GM12872 (cell line): ENCODE results near the gene KCNIP4.

Experiments used
- TF ChIP-seq, protein P1 (sequence below): IDR thresholded peaks from 3 replicates; pipeline ENCODE4 v1.5.1; 2011; ENCODE audit warnings: low read depth, mild to moderate bottlenecking, low read length, moderate library complexity; ENCODE audit not compliant: insufficient read depth

The KCNIP4 gene

DNA sequence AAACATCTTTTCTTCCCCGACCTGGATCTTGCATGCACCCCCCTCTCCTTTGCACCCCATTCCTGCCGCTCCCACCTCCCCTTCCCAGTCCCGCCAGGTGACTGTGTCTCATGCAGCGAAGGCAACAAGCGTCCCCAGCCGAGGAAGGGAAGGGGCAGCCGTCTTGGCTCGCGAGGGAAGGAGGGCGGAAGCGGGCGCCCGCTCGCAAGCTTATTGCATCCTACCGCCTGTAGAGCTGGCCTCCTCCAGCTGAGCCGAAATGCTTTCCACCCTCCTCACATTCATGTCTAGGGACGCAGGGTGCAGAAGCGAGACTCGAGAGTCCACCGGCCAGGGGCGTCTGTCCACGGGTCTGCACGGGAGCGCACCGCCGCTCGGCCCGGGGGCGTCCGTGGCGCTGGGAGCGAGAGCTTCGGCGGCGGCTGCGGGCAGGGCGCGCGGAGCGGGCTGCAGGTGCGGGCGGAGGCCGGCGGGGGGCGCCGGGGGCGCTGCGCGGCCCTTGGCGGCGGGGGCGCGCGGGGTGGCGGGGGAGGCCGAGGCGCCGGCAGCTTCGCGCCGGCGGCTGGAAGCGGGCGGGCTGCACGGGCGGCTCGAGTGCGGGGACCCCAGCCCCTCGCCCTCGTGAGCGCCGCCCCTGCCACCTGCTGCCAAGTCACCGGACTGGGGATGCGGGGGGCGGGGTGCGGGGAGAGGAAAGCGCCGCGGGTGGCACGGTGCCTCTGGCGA lies at the start of gene KCNIP4:
TSS of gene KCNIP4 (minus strand) at position 426 of the 726 bp plus-strand sequence.
- TF ChIP-seq, protein P1, sequence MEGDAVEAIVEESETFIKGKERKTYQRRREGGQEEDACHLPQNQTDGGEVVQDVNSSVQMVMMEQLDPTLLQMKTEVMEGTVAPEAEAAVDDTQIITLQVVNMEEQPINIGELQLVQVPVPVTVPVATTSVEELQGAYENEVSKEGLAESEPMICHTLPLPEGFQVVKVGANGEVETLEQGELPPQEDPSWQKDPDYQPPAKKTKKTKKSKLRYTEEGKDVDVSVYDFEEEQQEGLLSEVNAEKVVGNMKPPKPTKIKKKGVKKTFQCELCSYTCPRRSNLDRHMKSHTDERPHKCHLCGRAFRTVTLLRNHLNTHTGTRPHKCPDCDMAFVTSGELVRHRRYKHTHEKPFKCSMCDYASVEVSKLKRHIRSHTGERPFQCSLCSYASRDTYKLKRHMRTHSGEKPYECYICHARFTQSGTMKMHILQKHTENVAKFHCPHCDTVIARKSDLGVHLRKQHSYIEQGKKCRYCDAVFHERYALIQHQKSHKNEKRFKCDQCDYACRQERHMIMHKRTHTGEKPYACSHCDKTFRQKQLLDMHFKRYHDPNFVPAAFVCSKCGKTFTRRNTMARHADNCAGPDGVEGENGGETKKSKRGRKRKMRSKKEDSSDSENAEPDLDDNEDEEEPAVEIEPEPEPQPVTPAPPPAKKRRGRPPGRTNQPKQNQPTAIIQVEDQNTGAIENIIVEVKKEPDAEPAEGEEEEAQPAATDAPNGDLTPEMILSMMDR, result no peak

DNA sequence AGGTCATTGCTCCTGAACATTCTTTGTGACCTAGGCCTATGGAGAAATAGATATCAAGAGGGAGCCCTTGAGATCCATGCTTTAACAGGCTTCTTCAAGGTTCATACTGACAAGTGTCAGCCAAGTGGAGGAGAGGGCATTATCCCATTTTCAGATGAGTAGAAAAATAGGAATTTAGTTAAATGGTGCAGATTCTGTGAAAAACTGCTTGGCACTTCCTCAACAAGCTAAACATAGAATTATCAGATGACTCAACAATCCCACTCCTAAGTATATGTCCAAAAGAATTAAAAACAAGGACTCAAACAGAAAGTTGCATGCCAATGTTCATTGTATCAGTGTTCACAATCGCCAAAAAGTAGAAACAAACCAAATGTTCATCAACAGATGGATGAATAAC lies 43.8 kb upstream of the KCNIP4 start:
- TF ChIP-seq, protein P1, result no peak

DNA sequence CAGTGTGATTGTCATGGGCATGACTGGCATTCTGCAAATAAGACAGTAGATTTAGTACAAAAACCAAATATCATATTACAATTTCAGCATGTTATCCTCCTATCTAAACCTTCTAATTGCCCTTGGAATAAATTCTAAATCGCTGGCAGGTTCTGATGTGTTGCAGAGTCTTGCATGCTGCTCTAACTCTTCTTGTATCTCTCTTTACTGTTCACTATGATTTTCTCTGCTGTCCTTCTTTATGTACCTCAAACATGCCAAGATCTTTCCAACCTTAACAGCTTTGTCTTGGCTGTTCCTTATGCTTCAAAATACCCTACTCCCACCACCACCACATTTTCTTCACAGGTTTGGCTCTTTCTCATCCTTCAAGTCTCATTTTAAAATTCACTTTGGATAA lies 43.0 kb upstream of the KCNIP4 start:
- TF ChIP-seq, protein P1, result no peak

DNA sequence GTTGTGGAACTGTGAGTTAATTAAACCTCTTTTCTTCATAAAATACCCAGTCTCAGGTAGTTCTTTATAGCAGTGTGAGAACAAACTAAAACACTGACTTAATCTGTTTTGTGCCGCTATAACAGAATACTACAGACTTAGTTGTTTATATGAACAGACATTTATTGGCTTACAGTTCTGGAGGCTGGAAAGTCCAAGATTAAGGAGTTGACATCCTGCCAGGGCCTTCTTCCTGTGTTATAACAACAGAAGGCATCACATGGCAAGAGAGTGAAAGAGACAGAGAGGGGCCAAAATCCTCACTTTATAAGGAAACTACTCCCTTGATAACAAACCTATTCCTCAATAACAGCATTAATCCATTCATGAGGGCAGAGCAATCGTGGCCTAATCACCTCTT lies 42.5 kb upstream of the KCNIP4 start:
- TF ChIP-seq, protein P1, result no peak

DNA sequence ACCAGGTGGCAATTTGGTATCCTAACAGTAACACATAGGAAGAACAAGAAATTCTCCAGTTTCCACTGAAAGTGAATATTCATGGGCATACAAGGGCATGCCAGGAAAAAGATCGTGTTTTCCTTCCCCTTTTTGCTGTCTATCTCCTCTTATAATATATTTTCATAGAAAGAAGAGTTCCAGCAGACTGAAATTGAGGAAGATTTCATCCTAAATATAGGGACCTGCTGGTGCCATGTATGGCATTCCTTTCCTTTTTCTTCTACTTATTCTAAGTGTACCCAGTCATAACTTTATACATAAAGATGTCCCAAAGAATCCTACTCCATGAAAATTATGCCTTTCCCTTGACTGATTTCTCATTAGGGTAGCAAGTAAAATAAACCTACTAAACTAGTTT lies 40.8 kb upstream of the KCNIP4 start:
- TF ChIP-seq, protein P1, result no peak

DNA sequence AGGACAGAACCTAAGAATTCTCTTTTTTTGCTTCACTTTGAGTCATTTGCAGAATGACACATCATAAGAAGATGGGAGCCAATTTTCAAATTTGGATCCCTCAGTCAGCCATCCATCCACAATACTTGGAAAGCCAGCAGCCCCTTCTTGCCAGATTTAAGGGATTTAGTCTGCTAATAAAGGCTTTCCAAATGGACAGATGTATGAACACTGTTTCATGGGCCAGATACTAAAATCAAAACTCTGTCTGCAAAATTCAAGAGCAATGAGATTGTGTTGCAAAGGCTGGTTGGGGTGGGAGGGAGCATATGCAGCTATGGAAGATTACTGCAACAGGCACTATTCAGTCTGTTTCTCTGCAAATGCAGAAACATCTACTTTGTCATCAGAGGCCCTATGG lies 37.7 kb upstream of the KCNIP4 start:
- TF ChIP-seq, protein P1, result no peak

DNA sequence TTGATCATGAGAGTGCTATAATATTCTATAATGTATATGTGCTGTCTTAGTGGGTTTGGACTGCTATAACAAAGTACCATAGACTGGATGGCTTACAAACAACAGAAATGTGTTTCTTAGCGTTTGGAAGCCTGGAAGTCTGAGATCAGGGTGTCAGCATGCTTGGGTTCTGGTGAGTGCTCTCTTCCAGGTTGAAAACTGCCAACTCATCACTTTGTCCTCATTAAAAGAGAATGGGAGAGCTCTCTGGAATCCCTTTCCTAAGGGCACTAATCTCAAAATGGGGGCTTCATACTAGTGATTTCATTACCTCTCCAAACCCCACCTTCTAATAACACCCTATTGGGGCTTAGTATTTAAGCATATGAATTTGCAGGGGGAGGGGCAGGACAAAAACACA lies 33.5 kb upstream of the KCNIP4 start:
- TF ChIP-seq, protein P1, result no peak
